Measurements from ENCODE around the gene CCDC3.
"Not testable (repeated sequence)": the region's sequence is repeated elsewhere in the genome, so short reads cannot be mapped to it uniquely, and the experiment has no call there.

The CCDC3 gene

DNA sequence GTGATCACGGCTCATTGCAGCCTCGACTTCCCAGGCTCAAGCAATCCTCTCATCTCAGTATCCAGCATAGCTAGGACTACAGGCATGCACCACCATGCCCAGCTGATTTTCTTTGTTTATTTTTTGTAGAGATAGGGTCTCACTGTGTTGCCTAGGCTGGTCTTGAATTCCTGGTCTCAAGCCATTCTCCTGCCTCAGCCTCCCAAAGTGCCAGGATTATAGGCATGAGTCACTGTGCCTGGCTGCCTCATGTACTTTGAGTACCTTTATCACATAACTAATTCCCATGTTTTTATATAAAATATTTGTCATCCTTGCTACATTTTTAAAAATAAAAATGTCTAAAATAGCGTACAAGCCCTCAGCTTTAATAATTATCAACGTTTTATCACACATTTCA, 35.3 kb upstream of the CCDC3 start:
- no peaks in the 10 kb centered on the region for H3F3A ChIP-seq (ENCODE audit: control insufficient read depth, insufficient read depth)
- TF ChIP-seq, protein P1, sequence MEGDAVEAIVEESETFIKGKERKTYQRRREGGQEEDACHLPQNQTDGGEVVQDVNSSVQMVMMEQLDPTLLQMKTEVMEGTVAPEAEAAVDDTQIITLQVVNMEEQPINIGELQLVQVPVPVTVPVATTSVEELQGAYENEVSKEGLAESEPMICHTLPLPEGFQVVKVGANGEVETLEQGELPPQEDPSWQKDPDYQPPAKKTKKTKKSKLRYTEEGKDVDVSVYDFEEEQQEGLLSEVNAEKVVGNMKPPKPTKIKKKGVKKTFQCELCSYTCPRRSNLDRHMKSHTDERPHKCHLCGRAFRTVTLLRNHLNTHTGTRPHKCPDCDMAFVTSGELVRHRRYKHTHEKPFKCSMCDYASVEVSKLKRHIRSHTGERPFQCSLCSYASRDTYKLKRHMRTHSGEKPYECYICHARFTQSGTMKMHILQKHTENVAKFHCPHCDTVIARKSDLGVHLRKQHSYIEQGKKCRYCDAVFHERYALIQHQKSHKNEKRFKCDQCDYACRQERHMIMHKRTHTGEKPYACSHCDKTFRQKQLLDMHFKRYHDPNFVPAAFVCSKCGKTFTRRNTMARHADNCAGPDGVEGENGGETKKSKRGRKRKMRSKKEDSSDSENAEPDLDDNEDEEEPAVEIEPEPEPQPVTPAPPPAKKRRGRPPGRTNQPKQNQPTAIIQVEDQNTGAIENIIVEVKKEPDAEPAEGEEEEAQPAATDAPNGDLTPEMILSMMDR (IDR thresholded peaks at IDR 0.05; ENCODE audit: low read depth, low read length, poor library complexity, severe bottlenecking): no peak
- no peak for TF ChIP-seq EZH2phosphoT487 (IDR thresholded peaks at IDR 0.05; ENCODE audit: borderline replicate concordance, low read length)
- H4K20me1 ChIP-seq (ENCODE audit: control insufficient read depth, insufficient read depth, low read depth, low read length): no peaks in the 10 kb centered on the region
- no peaks in the 10 kb centered on the region for H3K9me2 ChIP-seq (replicated peaks; ENCODE audit: control insufficient read depth, low read length)
- no peaks in the 10 kb centered on the region for H3K4me1 ChIP-seq (ENCODE audit: control insufficient read depth, low read length)
- H3K4me2 ChIP-seq (ENCODE audit: low read length): no peak overlapping the region
- no peaks in the 10 kb centered on the region for H3K27me3 ChIP-seq (ENCODE audit: control insufficient read depth, low read length)
- H3K9me3 ChIP-seq (ENCODE audit: control insufficient read depth, insufficient read depth, low read length): no peaks in the 10 kb centered on the region
- H3K79me2 ChIP-seq (ENCODE audit: control insufficient read depth, low read length): no peaks in the 10 kb centered on the region
- no peaks in the 10 kb centered on the region for H3K36me3 ChIP-seq (ENCODE audit: control insufficient read depth, low read length)
- no peak overlapping the region for H3K27ac ChIP-seq (ENCODE audit: low read depth, low read length)
- no peak overlapping the region for H3K4me3 ChIP-seq (ENCODE audit: low read length)

- H4K20me1 ChIP-seq (ENCODE audit: control insufficient read depth, insufficient read depth, low read depth, low read length); H3K79me2 ChIP-seq (ENCODE audit: control insufficient read depth, low read length); H3K36me3 ChIP-seq (ENCODE audit: control insufficient read depth, low read length); H3K27ac ChIP-seq (ENCODE audit: low read depth, low read length); H3F3A ChIP-seq (ENCODE audit: control insufficient read depth, insufficient read depth); H3K4me1 ChIP-seq (ENCODE audit: control insufficient read depth, low read length); H3K27me3 ChIP-seq (ENCODE audit: control insufficient read depth, low read length); H3K4me3 ChIP-seq (ENCODE audit: low read length); H3K9me3 ChIP-seq (ENCODE audit: control insufficient read depth, insufficient read depth, low read length); H3K9me2 ChIP-seq (replicated peaks; ENCODE audit: control insufficient read depth, low read length); H3K4me2 ChIP-seq (ENCODE audit: low read length): not testable (repeated sequence)
These were observed 34.2 kb upstream of the CCDC3 start for GRCh38 chr10:13035731-13036130.

DNA sequence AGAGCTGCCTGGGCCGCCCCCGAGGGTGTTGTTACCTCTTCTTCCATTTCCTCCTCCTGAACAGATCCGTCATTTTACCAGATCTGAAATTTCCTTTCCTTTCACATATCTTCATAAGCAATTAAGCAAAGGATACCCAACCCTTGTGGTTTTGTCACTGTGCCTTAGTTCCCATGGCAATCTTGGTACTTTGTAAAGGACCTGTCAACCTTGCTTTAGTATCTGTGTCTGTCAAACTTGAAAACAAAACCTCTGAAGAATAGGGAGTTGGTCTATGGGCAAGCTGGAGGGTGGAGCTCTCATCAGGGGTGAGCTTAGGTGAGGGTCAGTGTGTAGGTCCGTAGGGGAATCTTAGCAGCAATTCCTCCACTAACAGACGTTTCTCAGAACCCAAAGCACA, 25.4 kb upstream of the CCDC3 start:
- Histone ChIP-seq H3K9me3 (ENCODE audit: control insufficient read depth, insufficient read depth, low read length) (peaks cover 15% of the 10 kb centered on the region), H3K4me2 (ENCODE audit: low read length) (no peak overlapping the region), H3K4me1 (ENCODE audit: control insufficient read depth, low read length) (no peaks in the 10 kb centered on the region), H3K27ac (ENCODE audit: low read depth, low read length) (no peak overlapping the region), H3K36me3 (ENCODE audit: control insufficient read depth, low read length) (no peaks in the 10 kb centered on the region), H3F3A (ENCODE audit: control insufficient read depth, insufficient read depth) (no peaks in the 10 kb centered on the region), H4K20me1 (ENCODE audit: control insufficient read depth, insufficient read depth, low read depth, low read length) (no peaks in the 10 kb centered on the region), H3K27me3 (ENCODE audit: control insufficient read depth, low read length) (no peaks in the 10 kb centered on the region), H3K9me2 (replicated peaks; ENCODE audit: control insufficient read depth, low read length) (no peaks in the 10 kb centered on the region), H3K4me3 (ENCODE audit: low read length) (no peak overlapping the region), H3K79me2 (ENCODE audit: control insufficient read depth, low read length) (no peaks in the 10 kb centered on the region)
- TF ChIP-seq EZH2phosphoT487 (IDR thresholded peaks at IDR 0.05; ENCODE audit: borderline replicate concordance, low read length): no peak
- TF ChIP-seq, protein P1 (IDR thresholded peaks at IDR 0.05; ENCODE audit: low read depth, low read length, poor library complexity, severe bottlenecking): no peak

- no peak overlapping the region for H3K4me3 ChIP-seq (ENCODE audit: low read length)
- H3K36me3 ChIP-seq (ENCODE audit: control insufficient read depth, low read length): no peaks in the 10 kb centered on the region
- no peak for TF ChIP-seq EZH2phosphoT487 (IDR thresholded peaks at IDR 0.05; ENCODE audit: borderline replicate concordance, low read length)
- TF ChIP-seq, protein P1 (IDR thresholded peaks at IDR 0.05; ENCODE audit: low read depth, low read length, poor library complexity, severe bottlenecking): no peak
- no peak overlapping the region for H3K4me2 ChIP-seq (ENCODE audit: low read length)
- H3K4me1 ChIP-seq (ENCODE audit: control insufficient read depth, low read length): no peaks in the 10 kb centered on the region
- no peaks in the 10 kb centered on the region for H3K27me3 ChIP-seq (ENCODE audit: control insufficient read depth, low read length)
- H4K20me1 ChIP-seq (ENCODE audit: control insufficient read depth, insufficient read depth, low read depth, low read length): no peaks in the 10 kb centered on the region
- no peak overlapping the region for H3K27ac ChIP-seq (ENCODE audit: low read depth, low read length)
- H3K9me2 ChIP-seq (replicated peaks; ENCODE audit: control insufficient read depth, low read length): no peaks in the 10 kb centered on the region
- H3K9me3 ChIP-seq (ENCODE audit: control insufficient read depth, insufficient read depth, low read length): peaks cover 15% of the 10 kb centered on the region
- no peaks in the 10 kb centered on the region for H3K79me2 ChIP-seq (ENCODE audit: control insufficient read depth, low read length)
- no peaks in the 10 kb centered on the region for H3F3A ChIP-seq (ENCODE audit: control insufficient read depth, insufficient read depth)
These were observed 22.2 kb upstream of the CCDC3 start for GRCh38 chr10:13023754-13024153.

All from DOHH2 (cell line).